GM21737 (cell line): ENCODE measurements around the gene LLCFC1.
A peak's percentile ranks its signal among the peaks of the same experiment; 100 is the strongest.

Source experiments
- ATAC-seq: cut with Tn5 transposase; IDR thresholded peaks from one replicate; pipeline ENCODE4 v1.9.1; 2021; ENCODE audit warnings: mild to moderate bottlenecking, moderate library complexity; ENCODE audit not compliant: unreplicated experiment

The LLCFC1 gene

GRCh38 chr7:142940966-142941535 lies 1.8 kb downstream of the LLCFC1 start:
- no peak for ATAC-seq

GRCh38 chr7:142941541-142941940 lies 2.3 kb downstream of the LLCFC1 start:
- no peak for ATAC-seq

GRCh38 chr7:142942746-142943145 lies 3.5 kb downstream of the LLCFC1 start:
- no peak for ATAC-seq

GRCh38 chr7:142943706-142944268 lies 4.5 kb downstream of the LLCFC1 start:
- no peak for ATAC-seq

GRCh38 chr7:142945001-142945400 lies 5.7 kb downstream of the LLCFC1 start:
- ATAC-seq, result no peak

- ATAC-seq, result no peak
These were observed 9.3 kb downstream of the LLCFC1 start for GRCh38 chr7:142948603-142949002.

- no peak for ATAC-seq
These were observed 11.0 kb downstream of the LLCFC1 start for GRCh38 chr7:142950235-142950634.

- ATAC-seq, result no peak
These were observed 15.5 kb downstream of the LLCFC1 start for GRCh38 chr7:142954680-142955268.

- no peak for ATAC-seq
These were observed 17.8 kb downstream of the LLCFC1 start for GRCh38 chr7:142956951-142957623.

- no peak for ATAC-seq
These were observed 18.4 kb downstream of the LLCFC1 start for GRCh38 chr7:142957723-142958122.

GRCh38 chr7:142959202-142959601 lies 19.9 kb downstream of the LLCFC1 start:
- ATAC-seq, result no peak

GRCh38 chr7:142960955-142961512 lies 21.8 kb downstream of the LLCFC1 start:
- no peak for ATAC-seq

GRCh38 chr7:142961595-142961972 lies 22.3 kb downstream of the LLCFC1 start:
- ATAC-seq, result no peak

- no peak for ATAC-seq
These were observed 23.0 kb downstream of the LLCFC1 start, which contains the start of gene KEL for GRCh38 chr7:142961973-142962926. Gene KEL, minus strand, starts transcription at chr7:142962363. Its CDS starts 157 bp downstream, at chr7:142962206.

- no peak for ATAC-seq
These were observed 23.7 kb downstream of the LLCFC1 start for GRCh38 chr7:142962991-142963390.

- ATAC-seq, result no peak
These were observed 24.7 kb downstream of the LLCFC1 start for GRCh38 chr7:142963993-142964392.

GRCh38 chr7:142964502-142965246 lies 25.4 kb downstream of the LLCFC1 start:
- ATAC-seq, result peak; percentile 55

GRCh38 chr7:142968229-142968628 lies 28.9 kb downstream of the LLCFC1 start:
- ATAC-seq, result no peak

- ATAC-seq, result no peak
These were observed 29.9 kb downstream of the LLCFC1 start for GRCh38 chr7:142969183-142969582.

GRCh38 chr7:142974626-142975025 lies 35.3 kb downstream of the LLCFC1 start:
- no peak for ATAC-seq
